NCI-H1092 (cell line): ENCODE data around the gene ZNF629.

Experiments used
- DNase-seq: peaks from one replicate; lab custom pipeline; 2025; lab: John Stamatoyannopoulos, UW

ZNF629 gene

DNA sequence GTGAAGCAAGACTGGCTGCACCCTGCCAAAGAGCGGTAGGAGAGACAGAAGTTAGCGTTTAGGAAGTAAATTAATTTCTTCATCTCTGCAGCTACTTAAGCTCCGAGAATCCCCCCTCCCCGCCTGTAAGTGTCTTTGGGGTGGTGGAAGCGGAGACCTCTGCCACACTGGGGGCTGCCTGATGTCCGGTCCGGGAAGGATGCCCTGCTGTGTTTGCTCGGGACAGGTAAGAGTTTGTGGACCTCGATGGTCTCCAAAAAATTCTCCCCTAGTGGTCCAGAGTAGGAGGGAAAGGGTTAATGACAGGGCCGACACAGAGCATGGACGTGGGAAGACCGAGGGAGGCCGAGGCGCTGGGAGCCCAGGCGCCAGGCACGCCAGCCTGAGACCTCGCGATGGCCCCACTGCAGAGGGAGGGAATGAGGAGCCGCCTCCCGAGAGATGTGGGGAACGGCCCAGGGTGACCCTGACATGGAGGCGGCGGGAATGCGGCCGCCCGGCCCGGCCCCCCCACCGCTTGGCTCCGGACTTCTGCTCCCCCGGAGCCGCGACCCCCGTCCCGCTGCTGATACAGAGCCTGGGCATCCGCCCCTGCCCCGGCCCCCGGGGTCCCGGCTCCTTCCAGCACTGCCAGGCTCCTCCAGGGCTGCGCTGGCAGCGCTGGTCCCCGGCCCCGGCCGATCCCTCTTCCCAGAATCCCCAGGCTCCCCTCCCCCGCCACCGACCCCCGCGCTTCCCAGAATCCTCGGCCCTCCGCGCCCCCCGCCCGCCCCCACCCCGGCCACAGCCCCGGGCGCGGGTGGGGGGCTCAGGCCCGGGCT is 680 bp downstream of the ZNF629 start:
- DNase-seq: peak; percentile 7

- no peak for DNase-seq
Observed at GRCh38 chr16:30785126-30786106, 1.6 kb downstream of the ZNF629 start.

- DNase-seq: no peak
Observed at GRCh38 chr16:30784215-30784614, 2.8 kb downstream of the ZNF629 start.

DNA sequence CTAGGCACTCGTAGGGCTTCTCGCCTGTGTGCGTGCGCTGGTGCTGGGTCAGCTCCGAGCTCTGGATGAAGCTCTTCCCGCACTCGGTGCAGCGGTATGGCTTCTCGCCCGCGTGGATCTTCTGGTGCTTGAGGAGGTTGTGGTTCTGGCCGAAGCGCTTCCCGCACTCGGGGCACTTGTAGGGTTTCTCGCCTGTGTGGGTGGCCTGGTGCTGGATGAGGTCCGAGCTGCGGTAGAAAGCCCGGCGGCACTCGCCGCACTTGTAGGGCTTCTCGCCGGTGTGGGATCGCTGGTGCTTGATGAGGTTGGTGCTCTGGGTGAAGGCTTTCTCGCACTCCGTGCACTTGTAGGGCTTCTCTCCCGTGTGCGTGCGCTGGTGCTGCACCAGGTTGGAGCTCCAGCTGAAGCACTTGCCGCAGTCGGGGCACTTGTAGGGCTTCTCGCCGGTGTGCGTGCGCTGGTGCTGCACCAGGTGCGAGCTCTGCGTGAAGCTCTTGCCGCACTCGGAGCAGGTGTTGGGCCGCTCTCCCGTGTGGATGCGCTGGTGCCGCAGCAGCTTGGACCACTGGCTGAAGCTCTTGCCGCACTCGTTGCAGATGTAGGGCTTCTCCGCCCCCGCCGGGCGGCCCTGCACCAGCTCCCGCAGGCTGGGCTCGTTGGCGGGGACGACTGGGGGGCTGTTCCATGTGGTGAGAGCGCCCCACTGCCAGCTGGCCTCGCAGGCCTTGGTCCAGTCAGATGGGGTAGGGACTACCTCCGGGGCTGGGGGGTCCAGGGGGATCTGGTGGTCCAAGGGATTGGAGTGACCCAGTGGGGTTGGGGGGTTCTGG is 3.5 kb downstream of the ZNF629 start:
- DNase-seq: no peak

GRCh38 chr16:30782486-30783279 is 4.3 kb downstream of the ZNF629 start:
- no peak for DNase-seq

DNA sequence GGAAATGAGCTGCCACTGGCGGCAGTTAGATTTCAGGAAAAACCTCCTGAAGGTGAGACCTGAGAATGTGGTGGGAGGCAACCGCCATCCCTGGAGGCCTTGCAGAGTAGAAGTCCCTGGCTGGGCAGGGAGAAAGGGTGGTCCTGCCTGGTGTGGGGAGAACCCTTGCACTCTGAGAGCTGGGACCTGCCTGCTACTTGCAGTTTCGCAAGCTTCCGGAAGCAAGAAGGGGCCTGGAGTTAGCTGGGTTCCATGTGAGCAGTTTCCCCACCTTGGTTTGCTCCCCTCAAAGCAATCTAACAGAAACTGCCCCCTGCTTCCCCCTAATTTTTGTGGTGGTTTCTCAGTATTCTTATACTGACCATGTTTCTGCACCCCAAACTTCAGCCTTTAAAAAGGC is 6.5 kb downstream of the ZNF629 start:
- DNase-seq: no peak

DNA sequence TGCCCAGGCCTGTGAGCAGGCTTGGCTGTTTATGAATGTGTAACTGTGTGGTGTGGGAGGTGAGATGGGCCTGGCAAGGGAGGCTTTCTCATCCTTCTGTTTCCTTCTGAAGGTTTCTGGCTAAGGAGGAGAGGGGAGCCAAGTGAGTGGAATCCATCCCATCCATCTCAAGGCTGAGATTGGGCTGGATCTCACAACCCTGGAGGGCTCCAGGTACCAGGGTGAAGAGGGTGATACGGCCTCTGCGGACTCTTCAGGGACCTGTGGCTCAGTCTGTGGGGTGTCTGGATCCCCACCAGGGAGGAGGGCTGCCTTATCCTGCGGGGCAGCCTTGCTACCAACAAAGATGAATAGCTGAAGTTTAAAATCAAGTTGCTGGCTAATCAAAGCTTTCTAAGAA is 7.0 kb downstream of the ZNF629 start:
- no peak for DNase-seq

DNA sequence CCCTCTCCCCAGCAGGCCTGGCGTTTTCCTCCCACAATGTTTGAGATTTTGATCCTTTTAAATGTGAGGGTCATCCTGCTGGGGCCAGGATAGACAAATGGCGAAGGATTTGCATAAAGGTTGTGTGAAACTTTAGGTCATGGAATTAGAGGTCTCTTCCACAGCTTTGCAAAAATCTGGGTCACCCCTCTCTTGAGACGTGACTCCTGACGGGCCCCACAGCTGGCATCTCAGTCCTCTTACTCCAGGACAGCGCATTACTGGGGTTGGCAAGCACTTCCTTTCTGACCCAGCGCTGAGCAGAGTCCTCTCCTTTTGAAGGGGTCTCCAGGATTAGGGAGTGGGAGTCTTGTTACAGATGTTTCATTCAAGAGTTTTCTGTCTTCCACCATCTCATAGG is 7.4 kb downstream of the ZNF629 start:
- DNase-seq: no peak

GRCh38 chr16:30778549-30779244 is 8.3 kb downstream of the ZNF629 start:
- no peak for DNase-seq

DNA sequence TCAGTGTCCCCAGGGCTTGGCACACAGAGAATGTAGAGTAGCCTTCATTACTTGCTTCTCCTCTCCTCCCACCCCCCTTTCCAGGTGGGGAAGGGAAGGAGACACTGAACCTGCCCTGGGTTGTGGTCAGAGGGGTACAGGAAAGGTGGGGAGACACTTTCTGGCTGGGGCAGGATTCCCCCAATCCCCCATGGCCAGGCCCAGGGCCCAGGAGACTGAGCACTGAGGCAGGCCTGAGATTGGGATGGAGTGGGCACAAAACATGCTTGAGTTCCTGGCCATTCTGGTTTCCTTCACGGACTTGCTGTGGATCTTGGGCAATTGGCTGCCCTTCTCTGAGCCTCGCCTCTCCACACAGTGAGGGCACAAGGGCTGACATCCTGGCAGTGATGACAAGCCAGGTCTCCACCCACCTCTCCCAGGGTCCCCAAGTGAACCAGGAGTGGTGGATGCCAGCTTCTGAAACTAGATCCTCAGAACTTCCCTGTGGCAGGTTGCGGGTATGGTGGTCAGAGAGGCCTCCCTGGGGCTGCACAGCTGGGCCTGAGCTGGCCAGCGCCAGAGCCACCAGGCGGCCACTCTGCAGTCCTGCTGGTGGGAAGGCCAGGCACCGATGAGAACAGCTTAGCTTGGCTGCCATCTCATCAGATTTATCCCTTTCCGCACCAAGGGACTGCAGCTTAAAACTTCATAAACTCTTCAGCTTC is 9.3 kb downstream of the ZNF629 start:
- DNase-seq: no peak

DNA sequence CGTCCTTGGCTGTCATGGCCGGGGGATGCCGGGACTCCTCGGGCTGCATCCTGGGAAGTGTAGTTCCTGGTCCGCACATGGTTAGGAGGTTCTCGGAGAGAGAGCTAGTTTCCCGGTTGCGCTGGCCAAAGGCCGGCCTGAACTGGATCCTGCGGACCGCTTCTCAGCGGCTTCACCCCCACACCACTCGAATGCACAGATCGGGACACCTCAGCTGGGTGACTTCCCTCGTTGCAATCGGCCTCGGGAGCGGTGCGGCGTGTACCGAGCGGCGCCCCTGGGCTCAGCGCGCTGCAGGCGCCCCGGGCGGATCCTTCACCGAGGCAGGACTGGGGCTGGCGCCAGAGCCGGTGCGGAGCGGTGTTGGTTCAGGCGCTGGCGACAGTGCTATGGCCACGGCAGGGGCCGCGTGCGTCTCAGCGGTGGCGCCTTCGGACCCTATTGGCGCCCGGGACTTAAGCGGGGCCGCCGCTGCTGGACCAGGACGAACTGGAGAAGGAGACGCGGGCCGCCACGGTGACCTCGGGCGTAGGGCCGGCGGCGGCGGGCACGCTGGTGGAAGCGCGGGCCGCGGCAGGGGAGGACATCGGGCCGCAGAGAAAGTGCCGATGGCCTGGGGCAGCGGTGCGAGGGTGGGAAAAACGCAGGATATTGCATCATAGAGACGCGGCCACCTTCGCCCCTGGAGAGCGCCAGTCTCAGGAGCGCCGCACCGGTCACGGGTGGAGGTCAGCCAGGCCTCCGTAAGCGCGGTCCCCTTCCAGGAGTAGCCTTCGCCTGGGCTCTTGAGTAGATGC is 11.4 kb downstream of the ZNF629 start:
- DNase-seq: peak; percentile 72

- DNase-seq: no peak
Observed at GRCh38 chr16:30775131-30775391, 11.9 kb downstream of the ZNF629 start.

DNA sequence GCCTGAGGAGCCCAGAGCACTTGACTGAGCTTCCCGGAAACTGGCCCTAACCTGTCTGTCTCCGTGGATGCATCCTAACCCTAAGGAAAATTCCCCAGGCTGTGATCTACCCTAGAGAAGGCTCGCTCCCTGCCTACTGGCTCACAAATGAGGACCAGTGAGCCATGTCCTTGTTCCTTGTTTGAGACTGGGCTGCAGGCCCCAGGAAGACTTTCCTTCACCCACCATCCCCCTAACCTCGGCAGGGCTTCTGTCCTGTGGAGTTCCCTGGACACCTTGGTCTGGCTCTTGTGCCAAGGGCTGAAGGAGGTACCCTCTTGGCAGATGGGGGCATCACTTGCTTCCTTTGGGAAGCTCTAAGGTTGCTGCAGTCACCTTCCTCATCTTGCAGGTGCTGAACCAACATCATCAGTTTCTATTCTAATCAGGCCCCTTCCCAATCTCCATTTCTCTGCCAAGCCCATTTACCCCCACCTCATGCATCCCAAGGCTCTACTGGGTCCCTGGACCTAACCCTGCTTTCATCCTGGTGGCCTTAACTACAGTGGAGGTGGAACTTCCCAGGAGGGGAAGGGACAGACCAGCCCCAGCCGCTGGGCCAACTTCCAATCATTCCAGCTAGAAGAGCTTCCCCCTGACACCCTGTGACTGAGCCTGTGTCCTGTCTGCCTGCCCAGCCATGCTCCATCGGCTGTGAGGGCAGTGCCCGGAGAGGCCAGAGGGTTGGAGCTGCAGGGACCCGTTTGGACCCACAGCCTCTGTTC is 12.5 kb downstream of the ZNF629 start:
- no peak for DNase-seq

GRCh38 chr16:30773826-30774225 is 13.2 kb downstream of the ZNF629 start:
- DNase-seq: no peak

DNA sequence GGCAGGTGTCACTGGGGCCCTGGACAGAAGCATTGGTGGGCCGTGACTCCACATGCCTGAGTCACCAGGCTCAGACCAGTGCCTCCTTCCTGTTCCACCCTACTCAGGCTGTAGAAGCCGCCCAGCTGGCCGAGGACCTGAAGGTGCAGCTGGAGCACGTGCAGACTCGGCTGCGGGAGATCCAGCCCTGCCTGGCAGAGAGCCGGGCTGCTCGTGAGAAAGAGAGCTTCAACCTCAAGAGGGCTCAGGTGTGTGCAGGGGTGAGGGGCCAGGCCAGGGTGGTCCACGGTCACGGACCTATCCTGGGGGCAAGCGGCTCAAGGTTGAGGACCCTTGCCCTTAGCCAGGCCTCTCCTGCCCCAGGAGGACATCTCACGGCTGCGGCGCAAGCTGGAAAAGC is 15.3 kb downstream of the ZNF629 start:
- DNase-seq: no peak

DNA sequence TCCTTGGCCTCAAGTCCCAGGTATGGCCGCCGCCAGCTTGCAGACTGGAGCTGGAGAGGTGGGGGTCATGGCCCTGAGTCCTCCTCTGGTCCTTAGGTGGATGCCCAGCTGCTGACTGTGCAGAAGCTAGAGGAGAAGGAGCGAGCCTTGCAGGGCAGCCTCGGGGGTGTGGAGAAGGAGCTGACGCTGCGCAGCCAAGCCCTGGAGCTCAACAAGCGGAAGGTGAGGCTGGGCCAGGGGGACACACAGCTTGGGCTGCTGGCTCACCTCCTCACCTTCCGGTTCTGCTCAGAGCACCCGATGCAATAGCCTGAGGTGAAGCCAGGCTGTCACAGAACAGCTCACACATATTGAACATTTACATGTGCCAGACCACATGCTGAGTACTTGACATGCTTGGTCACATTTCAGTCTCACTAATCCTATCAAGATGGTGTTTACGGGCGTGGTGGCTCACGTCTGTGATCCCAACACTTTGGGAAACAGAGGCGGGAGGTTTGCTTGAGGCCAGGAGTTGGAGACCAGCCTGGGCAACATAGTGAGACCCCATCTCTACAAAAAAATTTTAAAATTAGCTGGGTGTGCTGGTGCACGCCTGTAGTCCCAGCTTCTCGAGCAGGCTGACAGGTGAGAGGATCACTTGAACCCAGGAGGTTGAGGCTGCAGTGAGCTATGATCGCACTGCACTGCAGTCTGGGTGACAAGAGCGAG is 17.5 kb downstream of the ZNF629 start:
- DNase-seq: no peak

DNA sequence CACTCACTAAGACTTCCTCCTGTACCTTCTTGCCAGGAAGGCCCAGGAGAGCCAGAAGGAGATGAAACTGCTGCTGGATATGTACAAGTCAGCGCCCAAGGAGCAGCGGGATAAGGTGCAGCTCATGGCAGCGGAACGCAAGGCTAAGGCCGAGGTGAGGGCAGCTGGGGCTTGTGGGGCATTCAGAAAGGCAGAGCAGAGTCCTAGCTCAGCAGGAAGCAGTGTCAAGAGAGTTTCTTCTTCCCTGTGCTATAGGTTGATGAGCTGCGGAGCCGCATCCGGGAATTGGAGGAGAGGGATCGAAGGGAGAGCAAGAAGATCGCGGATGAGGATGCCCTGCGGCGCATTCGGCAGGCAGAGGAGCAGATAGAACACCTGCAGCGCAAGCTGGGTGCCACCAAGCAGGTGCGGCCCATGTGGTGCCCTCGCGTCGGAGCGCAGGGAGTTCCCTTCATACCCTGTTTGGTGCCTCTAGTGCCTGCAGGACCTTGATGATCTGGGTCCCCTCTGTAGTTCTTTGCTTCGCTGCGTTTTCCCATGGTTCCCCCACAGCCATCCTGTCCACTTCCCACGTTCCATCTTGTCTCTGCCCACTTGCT is 18.3 kb downstream of the ZNF629 start:
- no peak for DNase-seq
